ENCODE data around the gene DAND5. TPM values are rescaled to one million over a fixed set of nuclear protein-coding genes. Genes with fewer than 3 reads are reported as not detected.
"Not testable (repeated sequence)": the region's sequence is repeated elsewhere in the genome, so short reads cannot be mapped to it uniquely, and the experiment has no call there.

Gene DAND5
- total RNA-seq, 3 donors from 2014 or later (not counting 1 experiment from before 2014, with no cell fraction given) = not detected

DNA sequence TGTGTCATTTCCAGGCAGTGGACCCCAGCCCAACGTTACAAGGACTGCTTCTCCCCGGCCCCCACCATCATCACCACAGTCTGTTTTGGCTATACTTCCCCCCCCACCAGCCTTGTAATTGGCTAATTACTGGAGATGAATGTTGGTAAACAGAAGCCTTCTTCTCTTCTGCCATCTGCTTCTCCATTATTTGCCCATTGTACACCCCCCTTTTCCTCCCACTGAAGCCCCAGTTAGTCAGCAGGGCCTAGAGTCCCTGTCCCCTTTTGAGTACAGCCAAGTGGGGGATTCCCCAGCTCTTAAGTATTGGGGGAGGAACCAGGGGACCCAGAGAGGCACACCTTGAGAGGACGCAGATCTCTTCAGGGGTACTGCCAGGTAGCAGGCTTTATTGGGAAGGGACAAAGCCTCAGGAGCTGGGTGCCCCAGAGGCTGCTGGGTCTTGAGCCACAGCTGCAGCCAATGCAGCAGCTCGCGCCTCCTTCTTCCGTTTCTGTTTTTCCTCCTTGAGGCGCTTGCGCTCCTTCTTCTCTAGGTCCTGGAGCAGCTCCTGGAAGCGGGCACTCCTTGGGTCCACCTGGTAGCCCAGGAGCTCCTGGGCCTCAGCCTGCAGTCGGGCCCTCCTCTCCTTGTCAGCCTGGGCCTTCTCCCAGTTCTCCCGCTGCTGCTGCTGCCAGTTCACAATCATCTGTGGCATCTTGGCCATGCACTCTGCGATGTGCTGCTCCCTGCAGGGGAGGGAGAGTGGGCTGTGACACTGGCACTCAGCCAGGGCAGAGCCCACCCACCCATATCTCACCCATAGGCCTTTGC, 15.4 kb upstream of the DAND5 start:
- DNase-seq (no peak), ATAC-seq (no peak)
- intact Hi-C loops (cut with micrococcal nuclease) = no loop called here
- TF ChIP-seq, protein P1, sequence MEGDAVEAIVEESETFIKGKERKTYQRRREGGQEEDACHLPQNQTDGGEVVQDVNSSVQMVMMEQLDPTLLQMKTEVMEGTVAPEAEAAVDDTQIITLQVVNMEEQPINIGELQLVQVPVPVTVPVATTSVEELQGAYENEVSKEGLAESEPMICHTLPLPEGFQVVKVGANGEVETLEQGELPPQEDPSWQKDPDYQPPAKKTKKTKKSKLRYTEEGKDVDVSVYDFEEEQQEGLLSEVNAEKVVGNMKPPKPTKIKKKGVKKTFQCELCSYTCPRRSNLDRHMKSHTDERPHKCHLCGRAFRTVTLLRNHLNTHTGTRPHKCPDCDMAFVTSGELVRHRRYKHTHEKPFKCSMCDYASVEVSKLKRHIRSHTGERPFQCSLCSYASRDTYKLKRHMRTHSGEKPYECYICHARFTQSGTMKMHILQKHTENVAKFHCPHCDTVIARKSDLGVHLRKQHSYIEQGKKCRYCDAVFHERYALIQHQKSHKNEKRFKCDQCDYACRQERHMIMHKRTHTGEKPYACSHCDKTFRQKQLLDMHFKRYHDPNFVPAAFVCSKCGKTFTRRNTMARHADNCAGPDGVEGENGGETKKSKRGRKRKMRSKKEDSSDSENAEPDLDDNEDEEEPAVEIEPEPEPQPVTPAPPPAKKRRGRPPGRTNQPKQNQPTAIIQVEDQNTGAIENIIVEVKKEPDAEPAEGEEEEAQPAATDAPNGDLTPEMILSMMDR (IDR thresholded peaks at IDR 0.05) = no peak
- 86% methylated on average over 10 of the region's 12 CpGs for WGBS (ENCODE audit: insufficient coverage)
- H3K27me3 ChIP-seq (ENCODE audit: control insufficient read depth, insufficient read depth, low read length) = no peaks in the 10 kb centered on the region
- H3K4me1 ChIP-seq (ENCODE audit: control insufficient read depth, insufficient read depth, low read length) = peaks cover 17% of the 10 kb centered on the region
- Mint-ChIP-seq H3K27me3 (ENCODE audit: low read depth in 2 of 2) (no peaks in the 10 kb centered on the region), H3K36me3 (no peaks in the 10 kb centered on the region), H3K9me3 (no peaks in the 10 kb centered on the region), H3K27ac (peak overlapping the region; percentile 65 to 78), H3K4me1 (peaks cover 23 to 29% of the 10 kb centered on the region in 2 donors), H3K4me3 (peak overlapping the region; percentile 37)
- no peaks in the 10 kb centered on the region for H3K9me3 ChIP-seq (ENCODE audit: control insufficient read depth, insufficient read depth, low read length)
- peaks cover 45% of the 10 kb centered on the region for H3K36me3 ChIP-seq (ENCODE audit: control insufficient read depth, insufficient read depth, low read length)
- H3K4me3 ChIP-seq (ENCODE audit: low read length) = no peak overlapping the region
- no peak overlapping the region for H3K27ac ChIP-seq (ENCODE audit: low read length)

DNA sequence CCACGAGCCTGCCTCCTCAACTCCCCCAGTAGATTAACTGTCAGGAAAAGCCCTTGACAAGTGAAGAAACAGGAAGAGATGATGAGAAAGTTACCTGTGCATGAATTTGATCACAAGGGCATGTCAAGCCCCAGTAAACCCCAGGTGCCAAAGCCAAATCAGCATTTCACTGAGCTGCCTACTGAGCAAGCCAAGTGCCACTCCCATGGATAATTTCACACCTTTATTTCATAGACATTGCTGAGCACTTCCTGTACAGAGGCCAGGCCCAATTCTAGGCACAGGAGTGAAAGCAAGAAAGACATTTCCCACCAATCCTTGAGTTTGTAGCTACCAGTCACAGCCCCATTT, 14.8 kb upstream of the DAND5 start:
- Histone ChIP-seq H3K27me3 (ENCODE audit: control insufficient read depth, insufficient read depth, low read length) (no peaks in the 10 kb centered on the region), H3K27ac (ENCODE audit: low read length) (no peak overlapping the region), H3K36me3 (ENCODE audit: control insufficient read depth, insufficient read depth, low read length) (peaks cover 39% of the 10 kb centered on the region), H3K4me1 (ENCODE audit: control insufficient read depth, insufficient read depth, low read length) (peaks cover 17% of the 10 kb centered on the region), H3K9me3 (ENCODE audit: control insufficient read depth, insufficient read depth, low read length) (no peaks in the 10 kb centered on the region), H3K4me3 (ENCODE audit: low read length) (no peak overlapping the region)
- intact Hi-C loops (cut with micrococcal nuclease) = no loop called here
- TF ChIP-seq, protein P1 (IDR thresholded peaks at IDR 0.05) = no peak
- peak overlapping the region; percentile 65 to 78 for H3K27ac Mint-ChIP-seq
- no peaks in the 10 kb centered on the region for H3K36me3 Mint-ChIP-seq
- no peaks in the 10 kb centered on the region for H3K9me3 Mint-ChIP-seq
- no CpG with 5 or more reads among the region's 1 CpG for WGBS (ENCODE audit: insufficient coverage)
- no peaks in the 10 kb centered on the region for H3K27me3 Mint-ChIP-seq (ENCODE audit: low read depth in 2 of 2)
- ATAC-seq = no peak
- peak overlapping the region; percentile 37 for H3K4me3 Mint-ChIP-seq
- peaks cover 23 to 29% of the 10 kb centered on the region in 2 donors for H3K4me1 Mint-ChIP-seq
- DNase-seq = peak in 1 of 2 donors; percentile 25

DNA sequence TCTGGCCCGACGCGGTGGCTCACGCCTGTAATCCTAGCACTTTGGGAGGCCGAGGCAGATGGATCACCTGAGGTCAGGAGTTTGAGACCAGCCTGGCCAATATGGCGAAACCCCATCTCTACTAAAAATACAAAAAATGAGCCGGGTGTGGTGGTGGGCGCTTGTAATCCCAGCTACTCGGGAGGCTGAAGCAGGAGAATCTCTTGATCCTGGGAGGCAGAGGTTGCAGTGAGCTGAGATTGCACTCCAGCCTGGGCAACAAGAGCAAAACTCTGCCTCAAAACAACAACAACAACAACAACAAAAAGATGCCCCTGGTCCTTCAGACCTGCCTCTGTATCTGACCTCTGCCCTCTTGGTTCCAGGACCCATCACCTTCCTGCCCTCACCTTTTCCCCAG, 13.8 kb upstream of the DAND5 start:
- intact Hi-C loops (cut with micrococcal nuclease); H3K27me3 Mint-ChIP-seq (ENCODE audit: low read depth in 2 of 2); H3K4me3 ChIP-seq (ENCODE audit: low read length); H3K9me3 Mint-ChIP-seq; H3K27ac ChIP-seq (ENCODE audit: low read length); H3K9me3 ChIP-seq (ENCODE audit: control insufficient read depth, insufficient read depth, low read length); ATAC-seq; H3K27me3 ChIP-seq (ENCODE audit: control insufficient read depth, insufficient read depth, low read length); DNase-seq; H3K36me3 Mint-ChIP-seq: not testable (repeated sequence)
- Histone ChIP-seq H3K36me3 (ENCODE audit: control insufficient read depth, insufficient read depth, low read length) (peaks cover 33% of the 10 kb centered on the region), H3K4me1 (ENCODE audit: control insufficient read depth, insufficient read depth, low read length) (peaks cover 17% of the 10 kb centered on the region)
- peak overlapping the region; percentile 65 to 82 for H3K27ac Mint-ChIP-seq
- peak overlapping the region; percentile 83 for H3K4me3 Mint-ChIP-seq
- H3K4me1 Mint-ChIP-seq = peaks cover 23 to 29% of the 10 kb centered on the region in 2 donors
- 97% methylated on average over 9 of the region's 9 CpGs for WGBS (ENCODE audit: insufficient coverage)

DNA sequence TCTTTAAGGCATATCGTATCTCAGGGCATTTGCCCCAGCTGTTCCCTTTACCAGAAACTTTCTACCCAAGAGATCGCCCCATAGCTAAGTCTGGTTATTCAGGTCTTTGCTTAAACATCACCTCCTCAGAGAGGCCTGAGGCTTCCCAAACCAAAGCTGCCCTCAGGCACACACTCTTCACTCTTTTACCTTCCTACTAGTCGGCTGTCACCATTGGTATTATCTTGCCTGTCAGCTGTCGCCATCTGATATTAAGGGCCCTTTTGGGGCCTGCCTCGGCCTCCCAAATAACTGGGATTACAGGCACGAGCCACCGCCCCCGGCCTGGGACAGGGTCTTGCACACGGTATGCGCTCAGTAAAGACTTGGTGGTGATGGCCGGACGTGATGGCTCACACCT, 13.4 kb upstream of the DAND5 start:
- Histone ChIP-seq H3K27ac (ENCODE audit: low read length) (no peak overlapping the region), H3K27me3 (ENCODE audit: control insufficient read depth, insufficient read depth, low read length) (no peaks in the 10 kb centered on the region), H3K36me3 (ENCODE audit: control insufficient read depth, insufficient read depth, low read length) (peaks cover 29% of the 10 kb centered on the region), H3K4me1 (ENCODE audit: control insufficient read depth, insufficient read depth, low read length) (peaks cover 17% of the 10 kb centered on the region), H3K4me3 (ENCODE audit: low read length) (no peak overlapping the region), H3K9me3 (ENCODE audit: control insufficient read depth, insufficient read depth, low read length) (no peaks in the 10 kb centered on the region)
- H3K36me3 Mint-ChIP-seq = no peaks in the 10 kb centered on the region
- H3K9me3 Mint-ChIP-seq = no peaks in the 10 kb centered on the region
- no peaks in the 10 kb centered on the region for H3K27me3 Mint-ChIP-seq (ENCODE audit: low read depth in 2 of 2)
- peaks cover 23 to 29% of the 10 kb centered on the region in 2 donors for H3K4me1 Mint-ChIP-seq
- TF ChIP-seq, protein P1 (IDR thresholded peaks at IDR 0.05) = no peak
- H3K27ac Mint-ChIP-seq = peak overlapping the region; percentile 65 to 82
- WGBS (ENCODE audit: insufficient coverage) = 75% methylated on average over 12 of the region's 12 CpGs
- ATAC-seq (no peak), DNase-seq (no peak)
- peak overlapping the region; percentile 83 for H3K4me3 Mint-ChIP-seq
- intact Hi-C loops (cut with micrococcal nuclease) = no loop called here
